ENCODE measurements around the gene ANTXR2. TPM values are rescaled to one million over a fixed set of nuclear protein-coding genes. Genes with fewer than 3 reads are reported as not detected.
A peak's percentile ranks its signal among the peaks of the same experiment; 100 is the strongest.

The ANTXR2 gene
- total RNA-seq, 4 donors from 2014 or later: 33.5 to 57.8 (median 47.3) TPM

DNA sequence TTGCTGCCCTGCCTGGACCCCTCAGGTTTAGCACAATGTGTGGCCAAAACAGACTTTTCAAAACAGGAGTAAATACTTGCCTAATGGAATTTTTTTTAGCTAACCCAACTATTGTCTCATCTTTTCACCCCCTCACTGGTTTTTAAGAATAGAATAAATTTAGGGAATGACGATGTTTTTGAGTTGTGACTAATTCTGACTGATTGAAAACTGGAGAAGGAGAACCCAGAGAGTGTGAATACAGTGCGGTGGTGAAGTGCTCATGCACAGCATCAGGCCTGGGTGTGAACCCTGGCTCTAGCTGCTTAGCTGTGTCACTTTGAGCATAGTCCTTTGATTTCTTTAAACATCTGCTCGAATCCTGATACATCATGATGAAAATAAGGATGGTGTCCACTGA is 10.5 kb downstream of the ANTXR2 start:
- TF ChIP-seq CTCF (IDR thresholded peaks at IDR 0.05) (no peak), POLR2A (IDR thresholded peaks at IDR 0.05) (no peak)
- DNase-seq: no peak
- Histone ChIP-seq H3K27me3 (no peaks in the 10 kb centered on the region), H3K36me3 (peaks cover 0 to 54% (median 0%) of the 10 kb centered on the region in 3 donors), H3K4me3 (no peak overlapping the region), H3K9me3 (no peaks in the 10 kb centered on the region), H3K4me1 (peaks cover 0 to 11% (median 4%) of the 10 kb centered on the region in 4 donors), H3K27ac (no peak overlapping the region)

DNA sequence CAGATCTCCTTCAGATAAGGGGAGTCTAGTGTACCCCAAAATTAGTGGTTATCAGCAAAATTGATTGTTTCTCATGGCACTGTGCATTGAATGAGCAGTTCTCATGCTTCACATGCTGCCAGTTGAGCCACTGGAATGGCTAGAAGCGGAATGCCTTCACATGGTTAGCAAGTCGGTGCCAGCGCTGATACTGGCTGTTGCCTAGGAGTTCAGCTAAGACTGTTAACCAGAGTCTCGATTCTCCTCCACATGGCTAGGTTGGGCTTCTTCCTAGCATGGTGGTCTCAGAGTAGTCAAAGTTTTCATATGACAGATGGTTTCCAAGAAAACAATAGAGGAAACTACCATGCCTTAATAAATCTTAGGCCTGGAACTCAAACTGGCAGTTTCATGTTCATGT is 12.2 kb downstream of the ANTXR2 start:
- H3K27me3 ChIP-seq: no peaks in the 10 kb centered on the region
- DNase-seq: no peak
- H3K4me1 ChIP-seq: peaks cover 0 to 11% (median 4%) of the 10 kb centered on the region in 4 donors
- no peak overlapping the region for H3K27ac ChIP-seq
- H3K9me3 ChIP-seq: no peaks in the 10 kb centered on the region
- peaks cover 0 to 47% (median 0%) of the 10 kb centered on the region in 3 donors for H3K36me3 ChIP-seq
- no peak overlapping the region for H3K4me3 ChIP-seq
- TF ChIP-seq CTCF (IDR thresholded peaks at IDR 0.05) (no peak), POLR2A (IDR thresholded peaks at IDR 0.05) (no peak)

DNA sequence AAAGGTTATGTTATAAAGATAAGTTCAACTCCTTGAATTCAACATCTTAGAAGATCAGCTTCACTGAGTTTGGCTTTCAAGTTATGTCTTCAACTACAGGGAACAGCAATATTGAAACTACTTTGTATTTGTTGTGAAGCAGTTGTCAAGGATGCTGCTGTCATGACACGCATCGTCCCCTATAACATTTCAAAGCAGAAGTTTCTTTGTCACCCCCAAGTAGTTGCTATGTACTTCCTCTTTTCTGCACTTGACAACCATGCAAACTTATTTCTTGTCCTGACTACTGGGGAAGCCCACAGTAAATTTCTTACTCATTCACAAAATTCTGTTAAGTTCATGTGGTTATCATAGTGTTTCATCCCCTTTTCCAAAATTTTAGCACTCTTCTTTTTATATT is 14.3 kb downstream of the ANTXR2 start:
- peak in 1 of 3 donors; percentile 41 for DNase-seq
- no peak for TF ChIP-seq POLR2A (IDR thresholded peaks at IDR 0.05)
- Histone ChIP-seq H3K36me3 (peaks cover 0 to 47% (median 0%) of the 10 kb centered on the region in 3 donors), H3K4me3 (no peak overlapping the region), H3K27ac (peak overlapping the region in 3 of 4 donors; percentile 29 to 51 (median 39)), H3K9me3 (no peaks in the 10 kb centered on the region), H3K27me3 (no peaks in the 10 kb centered on the region), H3K4me1 (peaks cover 0 to 11% (median 4%) of the 10 kb centered on the region in 4 donors)

DNA sequence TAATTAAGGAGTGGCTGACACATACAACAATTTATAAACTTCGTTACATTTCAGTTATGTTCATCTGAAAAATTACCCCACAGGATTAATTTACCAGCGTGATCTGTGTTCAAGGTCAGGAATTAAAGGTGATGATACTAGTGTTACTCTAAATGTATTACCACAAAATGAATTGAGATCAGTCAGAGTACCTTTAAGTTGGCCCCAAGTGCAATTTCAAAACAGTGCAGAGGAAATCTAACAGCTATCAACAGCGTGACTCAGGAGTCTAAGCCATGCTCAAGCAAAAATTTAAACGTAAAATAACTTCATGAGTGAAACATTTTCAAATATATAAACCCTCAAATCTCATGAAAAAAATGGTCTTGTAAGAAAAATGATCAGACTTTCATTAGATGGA is 18.7 kb downstream of the ANTXR2 start:
- H3K9me3 ChIP-seq: no peaks in the 10 kb centered on the region
- H3K4me1 ChIP-seq: peaks cover 0 to 17% (median 3%) of the 10 kb centered on the region in 4 donors
- no peak overlapping the region for H3K27ac ChIP-seq
- H3K27me3 ChIP-seq: no peaks in the 10 kb centered on the region
- no peak overlapping the region for H3K4me3 ChIP-seq
- peaks cover 0 to 52% (median 0%) of the 10 kb centered on the region in 3 donors for H3K36me3 ChIP-seq
- TF ChIP-seq CTCF (IDR thresholded peaks at IDR 0.05) (no peak), POLR2A (IDR thresholded peaks at IDR 0.05) (no peak)
- no peak for DNase-seq

DNA sequence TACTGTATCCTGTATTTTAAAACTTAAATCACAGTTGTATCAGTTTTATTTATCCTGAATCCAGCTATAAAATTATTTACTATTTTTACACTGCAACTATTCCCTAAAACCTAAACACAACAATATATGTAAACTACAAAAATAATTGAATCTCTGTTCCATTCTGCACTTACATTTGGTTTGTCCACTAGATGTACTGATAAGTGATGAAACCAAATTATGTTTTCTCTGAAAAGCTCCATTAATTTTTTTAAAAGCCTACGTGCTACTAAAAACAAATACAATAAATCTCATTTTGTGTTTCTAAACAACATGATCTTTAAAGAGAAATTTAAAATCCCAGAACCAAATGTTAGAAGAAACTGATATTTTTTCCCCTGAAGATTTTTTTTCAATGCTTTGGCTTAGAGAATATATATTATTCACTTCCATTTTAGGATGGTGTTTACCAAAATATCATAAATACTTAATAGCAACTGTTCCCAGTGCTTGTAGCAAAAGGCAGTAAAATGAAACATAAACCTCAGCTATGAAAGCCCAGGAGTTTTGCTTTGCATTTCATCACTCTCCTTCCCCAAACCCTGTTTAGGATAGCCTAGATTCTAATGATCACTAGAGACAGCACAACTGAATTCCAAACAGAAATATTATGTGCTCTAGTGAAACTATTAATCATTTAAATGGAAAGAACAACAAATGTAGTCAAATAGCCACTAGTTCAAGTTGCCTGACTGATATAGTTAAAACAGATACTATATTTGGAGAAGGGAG is 19.7 kb downstream of the ANTXR2 start:
- no peak overlapping the region for H3K4me3 ChIP-seq
- no peaks in the 10 kb centered on the region for H3K27me3 ChIP-seq
- H3K36me3 ChIP-seq: peaks cover 0 to 52% (median 0%) of the 10 kb centered on the region in 3 donors
- TF ChIP-seq POLR2A (IDR thresholded peaks at IDR 0.05): no peak
- TF ChIP-seq CTCF (IDR thresholded peaks at IDR 0.05): no peak
- no peak for DNase-seq
- H3K27ac ChIP-seq: no peak overlapping the region
- H3K9me3 ChIP-seq: no peaks in the 10 kb centered on the region
- peaks cover 0 to 13% (median 0%) of the 10 kb centered on the region in 4 donors for H3K4me1 ChIP-seq

- H3K36me3 ChIP-seq: peaks cover 0 to 36% (median 0%) of the 10 kb centered on the region in 3 donors
- peaks cover 0 to 7% (median 0%) of the 10 kb centered on the region in 4 donors for H3K4me1 ChIP-seq
- no peak for DNase-seq
These were observed 23.1 kb downstream of the ANTXR2 start for GRCh38 chr4:80049813-80050534.

More at GRCh38 chr4:80049813-80050534, 23.1 kb downstream of the ANTXR2 start:
- Histone ChIP-seq H3K9me3 (no peaks in the 10 kb centered on the region), H3K4me3 (no peak overlapping the region), H3K27ac (peak overlapping the region in 2 of 4 donors; percentile 7 to 10), H3K27me3 (no peaks in the 10 kb centered on the region)
- TF ChIP-seq POLR2A (IDR thresholded peaks at IDR 0.05) (no peak), CTCF (IDR thresholded peaks at IDR 0.05) (no peak)

All from Peyer's patch (tissue), 4 donors.